Body of pancreas (tissue), 4 donors: ENCODE results near the gene HTR2C. TPM values are rescaled to one million over a fixed set of nuclear protein-coding genes. Genes with fewer than 3 reads are reported as not detected.

Source experiments
- ATAC-seq: fragments of 150-250 bp; one replicate; pipeline ENCODE4 v1.9.1; 2016
- DNase-seq, 4 donors: peaks; one replicate each; pipeline ENCODE4 v3.0.0-alpha.2; 2019
- H3K27ac ChIP-seq, 4 donors: fragments of 200-600 bp; sonication (generic); 1 replicate in 3 of 4; 2 replicates in 1 of 4; pipeline versions ENCODE4 v1.5.1 to v1.6.1; 2016 to 2019; ENCODE audit warnings: mild to moderate bottlenecking in 1 of 4, mixed read lengths in 1 of 4, moderate library complexity in 1 of 4
- H3K27me3 ChIP-seq, 2 donors: fragments of 200-600 bp; sonication (generic); one replicate each; pipeline ENCODE4 v1.6.0; 2016; ENCODE audit warnings: mild to moderate bottlenecking in 1 of 2
- H3K36me3 ChIP-seq, 2 donors: fragments of 200-600 bp; sonication (generic); replicated peaks in 1 of 2; 2 replicates each; pipeline ENCODE4 v1.5.1; 2016; ENCODE audit warnings: low read depth in 2 of 2; ENCODE audit not compliant: insufficient read depth in 1 of 2
- H3K4me1 ChIP-seq: fragments of 200-600 bp; sonication (generic); one replicate; pipeline ENCODE4 v1.6.0; 2016
- H3K4me3 ChIP-seq, 2 donors: fragments of 200-600 bp; sonication (generic); 1 replicate in 1 of 2; 2 replicates in 1 of 2; pipeline ENCODE4 v1.5.1; 2016 to 2019
- H3K9me3 ChIP-seq, 3 donors: fragments of 200-600 bp; sonication (generic); 1 replicate in 2 of 3; 2 replicates in 1 of 3; pipeline ENCODE4 v1.5.1; 2016
- POLR2A ChIP-seq, 3 donors: fragments of 450-650 bp; IDR thresholded peaks; one replicate each; pipeline ENCODE4 v1.6.1; 2016; ENCODE audit warnings: antibody characterized with exemption in 3 of 3, mild to moderate bottlenecking in 2 of 3
- WGBS, 2 donors: methylation state at CpG; one replicate each; pipeline ENCODE4 v1.1.5; 2017; 5-methylcytosine and 5-hydroxymethylcytosine counted together
- intact Hi-C: fragments of 100-400 bp; cut with DNase I; formaldehyde crosslinking; loops from one replicate; pipeline ENCODE4 v1.15.1; 2023
- total RNA-seq, 2 donors: library from RNA; depleted of rRNA; stranded (reverse); fragments of >200 nt; gene quantifications; one replicate each; pipeline ENCODE4 v1.1.0, GENCODE V29; 2016
- TF ChIP-seq, protein P1 (sequence below), 7 experiments: fragments of 450-650 bp in 4 of 7; fragments of 200-600 bp in 3 of 7; sonication (generic) in 3 of 7; IDR thresholded peaks; one replicate each; pipeline ENCODE4 v1.5.1; 2016 to 2019; ENCODE audit warnings: antibody characterized with exemption in 7 of 7

The HTR2C gene
- total RNA-seq, 2 donors from 2014 or later, result not detected

DNA sequence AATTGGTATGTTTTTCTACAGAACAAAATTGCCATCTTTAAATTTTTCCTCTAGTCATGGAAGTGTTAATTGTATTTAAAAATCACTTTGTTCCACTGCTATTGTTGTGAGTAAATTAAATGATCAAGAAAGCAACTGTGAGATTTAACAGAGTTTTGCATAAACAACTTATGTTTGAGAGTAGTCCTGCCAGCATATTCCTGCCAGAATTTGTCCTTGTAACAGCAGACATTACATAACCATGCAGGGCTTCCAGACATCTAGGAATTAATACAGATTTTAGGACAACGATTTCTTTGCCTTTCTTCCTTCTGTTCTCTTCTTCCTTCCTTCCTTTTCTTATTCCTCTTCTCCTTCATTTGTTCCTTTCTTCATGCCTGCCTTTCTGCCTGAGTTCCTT, 125.5 kb downstream of the HTR2C start:
- H3K36me3 ChIP-seq, result no peaks in the 10 kb centered on the region
- no peak overlapping the region for H3K27ac ChIP-seq
- no peak overlapping the region for H3K4me3 ChIP-seq
- no peak for DNase-seq
- no peaks in the 10 kb centered on the region for H3K9me3 ChIP-seq
- intact Hi-C loops, result no loop called here
- TF ChIP-seq POLR2A (IDR thresholded peaks at IDR 0.05), result no peak
- TF ChIP-seq, protein P1, sequence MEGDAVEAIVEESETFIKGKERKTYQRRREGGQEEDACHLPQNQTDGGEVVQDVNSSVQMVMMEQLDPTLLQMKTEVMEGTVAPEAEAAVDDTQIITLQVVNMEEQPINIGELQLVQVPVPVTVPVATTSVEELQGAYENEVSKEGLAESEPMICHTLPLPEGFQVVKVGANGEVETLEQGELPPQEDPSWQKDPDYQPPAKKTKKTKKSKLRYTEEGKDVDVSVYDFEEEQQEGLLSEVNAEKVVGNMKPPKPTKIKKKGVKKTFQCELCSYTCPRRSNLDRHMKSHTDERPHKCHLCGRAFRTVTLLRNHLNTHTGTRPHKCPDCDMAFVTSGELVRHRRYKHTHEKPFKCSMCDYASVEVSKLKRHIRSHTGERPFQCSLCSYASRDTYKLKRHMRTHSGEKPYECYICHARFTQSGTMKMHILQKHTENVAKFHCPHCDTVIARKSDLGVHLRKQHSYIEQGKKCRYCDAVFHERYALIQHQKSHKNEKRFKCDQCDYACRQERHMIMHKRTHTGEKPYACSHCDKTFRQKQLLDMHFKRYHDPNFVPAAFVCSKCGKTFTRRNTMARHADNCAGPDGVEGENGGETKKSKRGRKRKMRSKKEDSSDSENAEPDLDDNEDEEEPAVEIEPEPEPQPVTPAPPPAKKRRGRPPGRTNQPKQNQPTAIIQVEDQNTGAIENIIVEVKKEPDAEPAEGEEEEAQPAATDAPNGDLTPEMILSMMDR (IDR thresholded peaks at IDR 0.05), result no peak
- 7 to 15% methylated on average over 1 of the region's 1 CpG for WGBS, 2 donors
- no peak for ATAC-seq
- no peaks in the 10 kb centered on the region for H3K4me1 ChIP-seq
- H3K27me3 ChIP-seq, result no peaks in the 10 kb centered on the region

DNA sequence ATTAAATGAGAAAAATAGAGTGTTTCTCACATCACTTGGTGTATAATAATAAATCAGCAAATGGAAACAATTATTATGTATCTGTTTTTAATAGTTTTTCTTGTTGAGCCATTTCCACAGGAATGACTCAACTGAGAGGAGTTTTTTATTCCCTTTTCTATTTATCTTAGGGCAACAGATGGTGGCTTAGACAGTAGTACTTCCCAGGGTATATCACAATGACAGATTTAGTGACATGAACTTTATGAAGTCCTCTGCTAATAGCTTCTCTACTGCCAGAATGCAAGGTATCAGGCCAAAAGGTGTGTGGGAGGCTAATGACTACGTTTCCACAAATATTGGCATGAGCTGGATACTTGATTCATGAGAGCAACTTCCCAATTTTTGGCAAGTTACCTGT, 126.7 kb downstream of the HTR2C start:
- Histone ChIP-seq H3K27me3 (no peaks in the 10 kb centered on the region), H3K36me3 (no peaks in the 10 kb centered on the region), H3K4me1 (no peaks in the 10 kb centered on the region), H3K27ac (no peak overlapping the region), H3K9me3 (no peaks in the 10 kb centered on the region), H3K4me3 (no peak overlapping the region)
- TF ChIP-seq, protein P1 (IDR thresholded peaks at IDR 0.05), result no peak
- TF ChIP-seq POLR2A (IDR thresholded peaks at IDR 0.05), result no peak
- 25 to 29% methylated on average over 1 of the region's 1 CpG for WGBS, 2 donors
- ATAC-seq (no peak), DNase-seq (no peak)
- intact Hi-C loops, result no loop called here

DNA sequence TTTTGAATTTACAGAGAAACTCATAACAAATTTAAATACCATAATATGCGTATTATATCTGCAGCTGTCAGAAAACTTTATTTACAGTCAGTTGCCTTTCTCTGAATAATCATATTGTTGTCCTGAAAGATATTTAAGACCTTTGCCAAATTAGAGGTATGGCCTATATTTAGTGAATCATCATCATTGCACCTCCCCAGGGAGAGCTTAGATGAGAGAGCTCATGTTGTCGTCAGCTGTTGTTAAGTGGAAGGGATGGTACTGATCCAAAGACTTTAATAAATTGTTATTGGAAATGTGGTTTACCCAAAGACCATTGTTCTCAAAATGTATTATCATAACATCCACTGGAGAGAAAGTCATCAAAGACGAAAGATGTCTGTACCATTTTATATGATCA, 128.6 kb downstream of the HTR2C start:
- Histone ChIP-seq H3K9me3 (no peaks in the 10 kb centered on the region), H3K27me3 (no peaks in the 10 kb centered on the region), H3K4me1 (no peaks in the 10 kb centered on the region), H3K27ac (no peak overlapping the region), H3K4me3 (no peak overlapping the region), H3K36me3 (no peaks in the 10 kb centered on the region)
- ATAC-seq (no peak), DNase-seq (no peak)
- no peak for TF ChIP-seq POLR2A (IDR thresholded peaks at IDR 0.05)
- TF ChIP-seq, protein P1 (IDR thresholded peaks at IDR 0.05), result no peak
- intact Hi-C loops, result no loop called here
- 57 to 64% methylated on average over 3 of the region's 3 CpGs for WGBS, 2 donors

DNA sequence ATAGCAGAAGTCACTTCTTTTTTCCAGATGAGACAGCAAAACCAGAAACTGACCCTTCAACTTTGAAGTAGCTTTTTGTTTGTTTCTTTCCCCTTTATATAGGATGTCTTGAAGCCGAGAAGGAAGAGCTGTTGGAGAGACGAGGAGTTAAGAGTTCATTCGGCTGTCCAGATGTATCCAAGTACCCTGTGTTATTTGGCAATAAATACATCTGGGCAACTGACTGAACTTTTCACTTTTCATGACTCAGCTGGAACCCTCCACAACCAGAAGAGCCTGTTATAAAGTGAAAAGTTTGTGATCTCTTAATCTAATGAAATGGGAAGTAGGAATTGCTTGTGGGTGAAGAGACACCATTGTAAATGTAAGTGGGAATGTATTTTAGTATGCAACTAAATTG, 131.2 kb downstream of the HTR2C start:
- DNase-seq, result no peak
- H3K36me3 ChIP-seq, result no peaks in the 10 kb centered on the region
- no peak for ATAC-seq
- no peaks in the 10 kb centered on the region for H3K9me3 ChIP-seq
- H3K4me3 ChIP-seq, result no peak overlapping the region
- WGBS, 2 donors, result 56 to 58% methylated on average over 3 of the region's 3 CpGs
- intact Hi-C loops, result no loop called here
- no peaks in the 10 kb centered on the region for H3K27me3 ChIP-seq
- no peak overlapping the region for H3K27ac ChIP-seq
- H3K4me1 ChIP-seq, result no peaks in the 10 kb centered on the region
- TF ChIP-seq, protein P1 (IDR thresholded peaks at IDR 0.05), result no peak
- no peak for TF ChIP-seq POLR2A (IDR thresholded peaks at IDR 0.05)

DNA sequence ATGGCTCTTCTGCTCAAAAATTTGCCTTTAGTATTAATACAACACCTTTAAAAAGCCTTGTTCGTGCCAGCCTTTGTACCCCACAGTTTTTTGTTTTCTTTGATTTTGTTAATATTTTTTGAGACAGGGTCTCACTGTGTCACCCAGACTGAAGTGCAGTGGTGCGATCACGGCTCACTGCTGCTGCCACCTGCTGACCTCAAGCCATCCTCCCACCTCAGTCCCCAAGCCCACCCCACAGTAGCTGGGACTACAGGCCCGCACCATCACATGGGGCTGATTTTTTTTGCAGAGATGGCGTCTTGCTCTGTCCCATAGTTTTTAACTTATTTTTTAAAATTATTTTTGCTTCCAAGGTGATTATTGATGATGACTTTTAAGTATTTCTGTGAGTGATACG, 134.0 kb downstream of the HTR2C start:
- 27 to 64% methylated on average over 6 of the region's 6 CpGs for WGBS, 2 donors
- intact Hi-C loops, result no loop called here
- ATAC-seq (no peak), DNase-seq (no peak)
- H3K27me3 ChIP-seq, result no peaks in the 10 kb centered on the region
- H3K4me3 ChIP-seq, result no peak overlapping the region
- H3K4me1 ChIP-seq, result no peaks in the 10 kb centered on the region
- no peaks in the 10 kb centered on the region for H3K36me3 ChIP-seq
- H3K27ac ChIP-seq, result no peak overlapping the region
- no peaks in the 10 kb centered on the region for H3K9me3 ChIP-seq
- TF ChIP-seq, protein P1 (IDR thresholded peaks at IDR 0.05), result no peak
- TF ChIP-seq POLR2A (IDR thresholded peaks at IDR 0.05), result no peak
